ENCODE measurements around the gene CD109.

GRCh38 chr6:73719046-73719445 lies 23.0 kb downstream of the CD109 start:
- TF ChIP-seq POLR2A (IDR thresholded peaks at IDR 0.05): no peak
- TF ChIP-seq, protein P1, sequence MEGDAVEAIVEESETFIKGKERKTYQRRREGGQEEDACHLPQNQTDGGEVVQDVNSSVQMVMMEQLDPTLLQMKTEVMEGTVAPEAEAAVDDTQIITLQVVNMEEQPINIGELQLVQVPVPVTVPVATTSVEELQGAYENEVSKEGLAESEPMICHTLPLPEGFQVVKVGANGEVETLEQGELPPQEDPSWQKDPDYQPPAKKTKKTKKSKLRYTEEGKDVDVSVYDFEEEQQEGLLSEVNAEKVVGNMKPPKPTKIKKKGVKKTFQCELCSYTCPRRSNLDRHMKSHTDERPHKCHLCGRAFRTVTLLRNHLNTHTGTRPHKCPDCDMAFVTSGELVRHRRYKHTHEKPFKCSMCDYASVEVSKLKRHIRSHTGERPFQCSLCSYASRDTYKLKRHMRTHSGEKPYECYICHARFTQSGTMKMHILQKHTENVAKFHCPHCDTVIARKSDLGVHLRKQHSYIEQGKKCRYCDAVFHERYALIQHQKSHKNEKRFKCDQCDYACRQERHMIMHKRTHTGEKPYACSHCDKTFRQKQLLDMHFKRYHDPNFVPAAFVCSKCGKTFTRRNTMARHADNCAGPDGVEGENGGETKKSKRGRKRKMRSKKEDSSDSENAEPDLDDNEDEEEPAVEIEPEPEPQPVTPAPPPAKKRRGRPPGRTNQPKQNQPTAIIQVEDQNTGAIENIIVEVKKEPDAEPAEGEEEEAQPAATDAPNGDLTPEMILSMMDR (IDR thresholded peaks at IDR 0.05 in 4 of 5, conservative IDR thresholded peaks at IDR 0.05 in 1 of 5): no peak

All from gastrocnemius medialis (tissue), 4 donors.